Measurements from ENCODE around the gene HM13. TPM values are rescaled to one million over a fixed set of nuclear protein-coding genes. Genes with fewer than 3 reads are reported as not detected.
"Not testable (repeated sequence)": the region's sequence is repeated elsewhere in the genome, so short reads cannot be mapped to it uniquely, and the experiment has no call there.

HM13 gene
- total RNA-seq, 2 experiments from 2014 or later: 67.3 to 69.4 TPM

DNA sequence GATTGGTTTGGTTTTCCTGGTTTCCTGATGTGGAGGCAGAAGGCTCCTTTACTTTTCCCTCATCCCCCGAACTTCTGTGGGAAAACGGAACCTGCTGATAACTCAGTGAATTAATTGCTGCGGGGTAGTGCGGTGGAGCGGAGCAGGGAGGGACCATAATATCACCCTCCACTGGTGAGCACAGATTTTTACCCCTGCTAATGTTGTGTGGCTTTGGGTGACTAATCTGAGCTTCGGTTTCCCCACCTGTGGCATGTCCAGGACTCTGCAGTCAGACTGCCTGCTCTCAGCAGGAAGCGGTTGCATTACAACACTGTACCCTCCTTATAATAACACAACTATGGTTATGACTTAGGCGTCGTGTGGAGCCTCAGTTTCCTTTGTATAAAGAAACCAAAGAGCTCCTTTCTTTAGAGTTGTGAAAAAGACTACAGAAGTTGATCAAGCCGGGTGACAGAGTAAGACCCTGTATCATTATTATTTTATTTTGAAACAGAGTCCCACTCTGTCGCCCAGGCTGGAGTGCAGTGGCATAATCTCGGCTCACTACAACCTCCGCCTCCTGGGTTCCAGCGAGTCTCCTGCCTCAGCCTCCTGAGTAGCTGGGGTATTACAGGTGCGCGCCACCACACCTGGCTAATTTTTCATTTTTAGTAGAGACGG is 88.7 kb downstream of the HM13 start:
- Mint-ChIP-seq H3K36me3 (ENCODE audit: low read depth) (no peaks in the 10 kb centered on the region), H3K27me3 (ENCODE audit: low read depth) (peaks cover 41% of the 10 kb centered on the region), H3K27ac (no peak overlapping the region), H3K4me1 (ENCODE audit: low read depth) (peaks cover 26% of the 10 kb centered on the region), H3K4me3 (no peak overlapping the region), H3K9me3 (no peaks in the 10 kb centered on the region)
- CTCF ChIA-PET: interaction anchor here (0.8 to 4.0 kb wide), 5 partner anchors 10 to 34 kb away, joined by 3 to 43 read pairs (median 5); no protein-coding TSS in a partner anchor
- peak; percentile 78 for DNase-seq
- intact Hi-C loops (cut with micrococcal nuclease): loop anchor here (5.0 kb wide), 1 partner anchor 684 kb away; no protein-coding TSS in a partner anchor

GRCh38 chr20:31603822-31604566 is 89.8 kb downstream of the HM13 start:
- peaks cover 48% of the 10 kb centered on the region for H3K27me3 Mint-ChIP-seq (ENCODE audit: low read depth)
- H3K27ac Mint-ChIP-seq: no peak overlapping the region
- peak; percentile 79 for DNase-seq
- peak overlapping the region; percentile 85 for H3K4me3 Mint-ChIP-seq
- H3K4me1 Mint-ChIP-seq (ENCODE audit: low read depth): peaks cover 26% of the 10 kb centered on the region
- intact Hi-C loops (cut with micrococcal nuclease): loop anchor here (2.0 to 5.0 kb wide), 3 partner anchors 15 to 683 kb away; partner anchors contain the start of gene HM13
- CTCF ChIA-PET: interaction anchor here (1.6 to 4.0 kb wide), 5 partner anchors 9 to 119 kb away, joined by 3 to 43 read pairs (median 18); partner anchors contain the start of gene BCL2L1
- H3K36me3 Mint-ChIP-seq (ENCODE audit: low read depth): no peaks in the 10 kb centered on the region
- H3K9me3 Mint-ChIP-seq: no peaks in the 10 kb centered on the region

- Mint-ChIP-seq H3K27ac (no peak overlapping the region), H3K27me3 (ENCODE audit: low read depth) (peaks cover 48% of the 10 kb centered on the region), H3K36me3 (ENCODE audit: low read depth) (no peaks in the 10 kb centered on the region), H3K4me1 (ENCODE audit: low read depth) (peaks cover 26% of the 10 kb centered on the region), H3K9me3 (no peaks in the 10 kb centered on the region), H3K4me3 (peak overlapping the region; percentile 85)
- DNase-seq: no peak
- CTCF ChIA-PET: interaction anchor here (0.9 to 4.0 kb wide), 6 partner anchors 8 to 119 kb away, joined by 3 to 43 read pairs (median 12); partner anchors contain the start of gene BCL2L1
- intact Hi-C loops (cut with micrococcal nuclease): loop anchor here (1.0 to 5.0 kb wide), 5 partner anchors 11 to 683 kb away; partner anchors contain the start of gene HM13
Measured at GRCh38 chr20:31604567-31605030, 90.4 kb downstream of the HM13 start.

DNA sequence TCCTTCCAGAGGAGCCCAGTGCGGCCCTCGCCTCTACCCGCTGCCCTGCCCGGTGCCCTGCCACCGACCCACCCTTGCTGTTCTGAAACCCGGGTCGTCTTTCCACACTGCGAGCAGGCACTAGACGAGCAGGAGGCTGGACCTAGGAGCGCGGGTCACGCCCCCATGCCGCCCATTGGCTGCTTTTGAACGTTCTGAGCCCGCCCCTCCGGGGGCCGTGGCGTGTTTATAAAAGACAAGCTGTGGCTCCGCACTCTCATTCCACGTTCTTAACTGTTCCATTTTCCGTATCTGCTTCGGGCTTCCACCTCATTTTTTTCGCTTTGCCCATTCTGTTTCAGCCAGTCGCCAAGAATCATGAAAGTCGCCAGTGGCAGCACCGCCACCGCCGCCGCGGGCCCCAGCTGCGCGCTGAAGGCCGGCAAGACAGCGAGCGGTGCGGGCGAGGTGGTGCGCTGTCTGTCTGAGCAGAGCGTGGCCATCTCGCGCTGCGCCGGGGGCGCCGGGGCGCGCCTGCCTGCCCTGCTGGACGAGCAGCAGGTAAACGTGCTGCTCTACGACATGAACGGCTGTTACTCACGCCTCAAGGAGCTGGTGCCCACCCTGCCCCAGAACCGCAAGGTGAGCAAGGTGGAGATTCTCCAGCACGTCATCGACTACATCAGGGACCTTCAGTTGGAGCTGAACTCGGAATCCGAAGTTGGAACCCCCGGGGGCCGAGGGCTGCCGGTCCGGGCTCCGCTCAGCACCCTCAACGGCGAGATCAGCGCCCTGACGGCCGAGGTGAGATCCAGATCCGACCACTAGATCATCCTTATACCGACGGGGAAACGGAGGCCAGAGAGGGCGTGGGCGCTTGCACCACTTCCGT is 91.0 kb downstream of the HM13 start, which contains the start of gene ID1:
ID1 (plus strand) TSS at position 259 of the 871 bp plus-strand sequence; CDS start at position 358, 99 bp downstream.
- Mint-ChIP-seq H3K27me3 (ENCODE audit: low read depth) (peaks cover 48% of the 10 kb centered on the region), H3K27ac (no peak within 1 kb of the TSS)

DNA sequence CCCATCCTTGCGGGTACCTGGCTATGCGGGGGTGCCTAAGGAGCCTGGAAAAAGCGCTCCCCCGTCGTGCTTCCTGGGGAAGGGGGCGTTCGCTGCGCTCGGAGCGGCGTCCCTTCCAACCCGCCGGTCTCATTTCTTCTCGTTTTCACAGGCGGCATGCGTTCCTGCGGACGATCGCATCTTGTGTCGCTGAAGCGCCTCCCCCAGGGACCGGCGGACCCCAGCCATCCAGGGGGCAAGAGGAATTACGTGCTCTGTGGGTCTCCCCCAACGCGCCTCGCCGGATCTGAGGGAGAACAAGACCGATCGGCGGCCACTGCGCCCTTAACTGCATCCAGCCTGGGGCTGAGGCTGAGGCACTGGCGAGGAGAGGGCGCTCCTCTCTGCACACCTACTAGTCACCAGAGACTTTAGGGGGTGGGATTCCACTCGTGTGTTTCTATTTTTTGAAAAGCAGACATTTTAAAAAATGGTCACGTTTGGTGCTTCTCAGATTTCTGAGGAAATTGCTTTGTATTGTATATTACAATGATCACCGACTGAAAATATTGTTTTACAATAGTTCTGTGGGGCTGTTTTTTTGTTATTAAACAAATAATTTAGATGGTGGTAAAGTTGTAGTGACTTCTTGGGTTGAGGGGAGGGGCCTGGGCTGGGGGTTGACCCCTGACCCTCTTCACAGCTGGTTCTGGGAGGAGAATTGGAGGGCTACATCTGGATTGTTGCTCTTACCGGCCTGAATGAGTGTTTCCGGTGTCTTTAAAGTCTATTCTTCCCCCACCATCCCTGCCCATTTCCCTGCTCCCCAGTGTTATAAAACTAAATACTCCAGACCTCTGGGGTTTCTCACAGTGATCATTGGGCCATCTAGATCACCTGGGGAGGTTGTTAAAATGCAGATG is 91.9 kb downstream of the HM13 start:
- CTCF ChIA-PET: interaction anchor here (1.6 to 11.2 kb wide), 6 partner anchors 28 to 117 kb away, joined by 3 to 330 read pairs (median 22); partner anchors contain the start of gene BCL2L1
- DNase-seq: peak; percentile 11
- H3K27me3 Mint-ChIP-seq (ENCODE audit: low read depth): peaks cover 48% of the 10 kb centered on the region
- peak overlapping the region; percentile 85 for H3K4me3 Mint-ChIP-seq
- intact Hi-C loops (cut with micrococcal nuclease): loop anchor here (1.0 to 2.0 kb wide), 4 partner anchors 13 to 91 kb away; partner anchors contain the start of gene HM13
- H3K36me3 Mint-ChIP-seq (ENCODE audit: low read depth): no peaks in the 10 kb centered on the region
- H3K9me3 Mint-ChIP-seq: no peaks in the 10 kb centered on the region
- H3K4me1 Mint-ChIP-seq (ENCODE audit: low read depth): peaks cover 26% of the 10 kb centered on the region
- no peak overlapping the region for H3K27ac Mint-ChIP-seq

More for the DNA sequence above, 91.0 kb downstream of the HM13 start, which contains the start of gene ID1:
- Mint-ChIP-seq H3K4me3 (peak within 1 kb of the TSS; percentile 85), H3K4me1 (ENCODE audit: low read depth) (peaks cover 26% of the 10 kb centered on the region), H3K9me3 (no peaks in the 10 kb centered on the region), H3K36me3 (ENCODE audit: low read depth) (no peaks in the 10 kb centered on the region)
- peak; percentile 89 for DNase-seq
- intact Hi-C loops (cut with micrococcal nuclease): loop anchor here (1.0 to 2.0 kb wide), 4 partner anchors 12 to 90 kb away; partner anchors contain the start of gene HM13
- CTCF ChIA-PET: interaction anchor here (0.9 to 4.0 kb wide), 6 partner anchors 7 to 118 kb away, joined by 3 to 43 read pairs (median 12); partner anchors contain the start of gene BCL2L1

DNA sequence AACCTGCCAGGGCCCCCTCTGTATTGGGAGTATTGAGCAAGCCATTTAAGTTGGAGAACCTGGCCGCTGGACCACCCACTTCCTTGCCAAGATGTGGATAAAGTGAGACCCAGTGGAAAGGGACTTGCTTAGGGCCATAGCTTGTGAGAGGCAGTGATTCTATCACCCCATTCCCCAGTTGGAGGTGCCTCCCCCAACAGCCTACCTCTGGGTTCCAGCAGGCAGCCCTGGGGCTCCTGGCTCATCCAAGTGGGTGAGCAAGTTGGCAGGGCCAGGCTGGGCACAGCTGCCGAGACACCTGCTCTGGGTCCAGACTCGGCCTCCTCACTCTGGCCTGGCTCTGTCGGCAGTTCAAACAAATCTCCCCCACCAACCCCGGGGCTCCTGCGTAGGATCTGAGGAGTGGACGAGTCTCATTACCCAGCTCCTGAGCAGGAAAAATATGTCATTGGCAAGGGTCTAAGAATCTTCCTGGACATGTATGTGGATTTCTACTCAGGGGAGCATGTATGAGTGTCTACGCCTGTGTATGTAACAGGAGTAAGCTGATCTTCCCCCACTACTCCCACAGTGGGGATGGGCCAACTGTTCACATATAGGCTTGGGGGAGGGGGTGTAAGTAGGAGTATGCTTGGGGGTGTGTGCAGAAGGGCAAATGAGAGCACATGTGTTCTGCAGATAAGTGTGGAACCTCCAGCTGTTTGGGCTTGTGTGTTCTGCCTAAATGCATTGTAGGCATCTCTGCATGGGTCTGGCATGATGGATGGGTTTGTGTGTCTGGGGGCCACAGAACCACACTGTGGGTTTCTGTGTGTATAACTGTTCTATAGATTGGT is 92.8 kb downstream of the HM13 start:
- intact Hi-C loops (cut with micrococcal nuclease): no loop called here
- Mint-ChIP-seq H3K27me3 (ENCODE audit: low read depth) (peaks cover 48% of the 10 kb centered on the region), H3K4me3 (no peak overlapping the region), H3K9me3 (no peaks in the 10 kb centered on the region), H3K4me1 (ENCODE audit: low read depth) (peaks cover 26% of the 10 kb centered on the region), H3K36me3 (ENCODE audit: low read depth) (no peaks in the 10 kb centered on the region), H3K27ac (no peak overlapping the region)
- no peak for DNase-seq
- CTCF ChIA-PET: interaction anchor here (1.0 to 11.2 kb wide), 4 partner anchors 12 to 55 kb away, joined by 3 to 330 read pairs (median 162); no protein-coding TSS in a partner anchor

DNA sequence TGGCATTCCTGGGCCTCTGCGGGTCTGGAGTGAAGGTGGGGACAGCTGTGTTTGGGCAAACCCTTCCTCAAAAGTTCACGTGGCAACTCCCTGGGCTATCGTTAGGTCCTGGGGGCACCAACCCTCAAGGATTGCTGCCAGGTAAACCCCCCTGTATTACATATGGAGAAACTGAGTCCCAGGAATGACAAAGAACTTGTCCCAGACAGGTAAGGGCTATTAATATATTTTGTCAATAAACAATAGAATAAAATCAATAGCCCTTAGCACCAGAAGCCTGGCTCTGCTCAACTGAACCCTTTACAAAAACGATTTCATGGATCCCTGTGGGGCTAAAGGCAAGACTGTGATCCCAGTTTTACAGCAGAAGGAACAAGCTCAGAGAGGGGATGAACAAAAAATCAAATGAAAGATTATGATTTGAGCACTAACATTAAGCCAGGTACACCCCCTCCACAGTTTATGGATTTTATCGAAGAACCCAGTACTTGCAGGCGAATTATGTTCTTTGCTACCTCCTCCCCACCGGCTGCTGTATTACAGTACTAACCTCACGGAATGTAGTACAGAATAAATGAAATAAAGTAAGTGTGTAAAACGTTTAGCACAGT is 93.5 kb downstream of the HM13 start:
- intact Hi-C loops (cut with micrococcal nuclease): no loop called here
- no peaks in the 10 kb centered on the region for H3K36me3 Mint-ChIP-seq (ENCODE audit: low read depth)
- no peaks in the 10 kb centered on the region for H3K9me3 Mint-ChIP-seq
- no peak overlapping the region for H3K27ac Mint-ChIP-seq
- no peak overlapping the region for H3K4me3 Mint-ChIP-seq
- CTCF ChIA-PET: interaction anchor here (1.0 to 11.2 kb wide), 4 partner anchors 11 to 54 kb away, joined by 3 to 330 read pairs (median 162); no protein-coding TSS in a partner anchor
- DNase-seq: no peak
- peaks cover 23% of the 10 kb centered on the region for H3K4me1 Mint-ChIP-seq (ENCODE audit: low read depth)
- H3K27me3 Mint-ChIP-seq (ENCODE audit: low read depth): peaks cover 44% of the 10 kb centered on the region

DNA sequence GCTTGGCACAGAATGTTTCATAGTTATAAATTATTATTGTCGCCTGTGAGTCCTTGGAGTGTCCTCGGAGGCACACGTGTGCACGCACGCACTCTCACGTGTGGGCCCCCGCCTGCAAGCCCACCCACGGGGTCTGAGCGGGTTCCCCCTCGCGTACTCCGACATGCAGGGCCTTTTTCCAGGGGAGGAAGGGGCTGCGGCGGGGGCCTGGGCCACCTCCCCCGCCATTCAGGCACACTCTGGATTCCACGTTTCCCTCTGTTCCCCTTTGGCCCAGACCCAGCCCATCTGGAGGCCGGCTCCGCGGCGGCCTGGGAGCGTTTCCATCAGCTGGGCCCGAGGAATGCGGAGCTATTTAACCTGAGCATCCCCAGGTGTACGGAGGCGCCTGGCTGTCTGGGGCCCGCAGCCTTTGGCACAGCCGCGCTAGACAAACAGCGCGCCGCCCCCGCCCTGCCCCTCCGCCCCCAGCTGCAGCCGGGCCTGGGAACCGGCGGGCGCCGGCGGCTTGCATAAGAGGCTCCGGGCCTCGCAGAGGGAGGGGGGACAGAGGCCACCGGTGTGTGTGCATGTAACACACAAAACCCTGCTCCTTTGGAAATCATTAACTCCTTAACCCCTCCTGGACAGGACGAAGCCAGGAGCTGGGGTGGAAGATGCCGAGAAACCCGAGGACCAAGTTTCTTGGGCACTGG is 94.2 kb downstream of the HM13 start:
- Mint-ChIP-seq H3K9me3 (no peaks in the 10 kb centered on the region), H3K27me3 (ENCODE audit: low read depth) (peaks cover 44% of the 10 kb centered on the region), H3K4me1 (ENCODE audit: low read depth) (peaks cover 20% of the 10 kb centered on the region), H3K36me3 (ENCODE audit: low read depth) (no peaks in the 10 kb centered on the region), H3K27ac (no peak overlapping the region), H3K4me3 (no peak overlapping the region)
- CTCF ChIA-PET: interaction anchor here (10.4 to 11.2 kb wide), 2 partner anchors 36 to 51 kb away, joined by 321 to 330 read pairs; no protein-coding TSS in a partner anchor
- no peak for DNase-seq
- intact Hi-C loops (cut with micrococcal nuclease): no loop called here

GRCh38 chr20:31612271-31612640 is 98.0 kb downstream of the HM13 start:
- DNase-seq; H3K27ac Mint-ChIP-seq; H3K36me3 Mint-ChIP-seq (ENCODE audit: low read depth); H3K4me3 Mint-ChIP-seq; H3K4me1 Mint-ChIP-seq (ENCODE audit: low read depth); H3K9me3 Mint-ChIP-seq: not testable (repeated sequence)
- CTCF ChIA-PET: interaction anchor here (0.7 to 11.2 kb wide), 36 partner anchors 9 to 211 kb away, joined by 3 to 330 read pairs (median 6); partner anchors contain the start of genes HM13 and ID1
- H3K27me3 Mint-ChIP-seq (ENCODE audit: low read depth): peaks cover 14% of the 10 kb centered on the region
- intact Hi-C loops (cut with micrococcal nuclease): loop anchor here (1.0 kb wide), 3 partner anchors 39 to 52 kb away; no protein-coding TSS in a partner anchor

Data from activated naive CD4-positive, alpha-beta T cell treated with anti-CD3 and anti-CD28 coated beads for 36 hours (primary cell).